Pancreas (tissue), 10 donors: ENCODE results near the gene MAMDC2. TPM values are rescaled to one million over a fixed set of nuclear protein-coding genes. Genes with fewer than 3 reads are reported as not detected.

Experiments
- ATAC-seq, 4 donors: fragments of 200-7000 bp; cut with Tn5 transposase; one replicate each; pipeline versions ENCODE4 v1.8.0 to v1.9.1; 2020; ENCODE audit warnings: mild to moderate bottlenecking in 4 of 4, moderate library complexity in 4 of 4
- DNase-seq, 6 donors: peaks; one replicate each; pipeline ENCODE4 v3.0.0-alpha.2; 2020
- FAIRE-seq: peaks from 2 replicates; lab custom pipeline; 2012; peaks lifted over from hg19 to GRCh38; lab: Jason Lieb, UNC
- H3K27ac ChIP-seq, 4 donors: fragments of 200-600 bp; sonication (generic); 1 replicate in 3 of 4; 2 replicates in 1 of 4; pipeline versions ENCODE4 v1.5.0 to v1.8.0; 2020
- H3K27me3 ChIP-seq, 4 donors: fragments of 200-600 bp; one replicate each; pipeline ENCODE4 v1.8.0; 2021
- H3K36me3 ChIP-seq, 3 donors: fragments of 200-600 bp; sonication (generic) in 1 of 3; one replicate each; pipeline versions ENCODE4 v1.5.0 to v1.8.0; 2020 to 2021
- H3K4me1 ChIP-seq, 3 donors: fragments of 200-600 bp; one replicate each; pipeline ENCODE4 v1.8.0; 2021
- H3K4me3 ChIP-seq, 4 donors: fragments of 200-600 bp; sonication (generic) in 2 of 4; one replicate each; pipeline versions ENCODE4 v1.5.0 to v1.8.0; 2020 to 2021
- H3K9me3 ChIP-seq, 4 donors: fragments of 200-600 bp; one replicate each; pipeline ENCODE4 v1.8.0; 2021
- WGBS, 2 donors: extraction: QIAGEN DNeasy Blood & Tissue Kit; methylation state at CpG; one replicate each; pipeline ENCODE4 v1.1.7; 2013; 5-methylcytosine and 5-hydroxymethylcytosine counted together
- intact Hi-C, 3 donors: fragments of 100-400 bp; cut with DNase I; formaldehyde crosslinking; loops; one replicate each; pipeline versions ENCODE4 v1.11.1 to v1.14.2; 2022
- polyA plus RNA-seq, 2 donors: library from polyadenylated mRNA; stranded (reverse); fragments of 200-250 nt; gene quantifications; one replicate each; pipeline ENCODE4 v1.2.3, GENCODE V29; 2013
- total RNA-seq, 6 donors: library from RNA; stranded (reverse); fragmentation: NEBNext Ultra II Directional in 4 of 6; extraction: Animal tissue kit (Norgen Biotek cat#: 25700) in 4 of 6; gene quantifications; one replicate each; pipeline versions ENCODE4 v1.2.1 to v1.2.4, GENCODE V29; 2021 to 2023
- TF ChIP-seq, protein P1 (sequence below), 4 donors: fragments of 200-600 bp; sonication (generic) in 3 of 4; IDR thresholded peaks; one replicate each; pipeline versions ENCODE4 v1.5.0 to v1.8.0; 2021; ENCODE audit warnings: antibody characterized with exemption in 4 of 4
- donor health status: healthy with polysubstance abuse.
- donor health status: DM: no; HTN: no; CAD: no; lungs with moderate emphysema.
- donor health status: DM: no; HTN: no; CAD: no.
- donor health status: control.
- donor health status: control.
- donor health status: Bipolar disorder and iron deficiency.
- donor health status: DM: yes; HTN: yes; CAD: no.
- donor health status: DM: no; HTN: no; CAD: no.
- donor health status: DM: no; HTN: no; CAD: no.
- donor health status: DM: yes; HTN: yes; CAD: no.

Gene MAMDC2
- total and polyA plus RNA-seq, 8 donors = 0.95 to 4.7 (median 1.3) TPM

GRCh38 chr9:70137577-70137976, 93.9 kb downstream of the MAMDC2 start:
- WGBS, 2 donors = 70 to 80% methylated on average over 3 of the region's 3 CpGs
- TF ChIP-seq, protein P1, sequence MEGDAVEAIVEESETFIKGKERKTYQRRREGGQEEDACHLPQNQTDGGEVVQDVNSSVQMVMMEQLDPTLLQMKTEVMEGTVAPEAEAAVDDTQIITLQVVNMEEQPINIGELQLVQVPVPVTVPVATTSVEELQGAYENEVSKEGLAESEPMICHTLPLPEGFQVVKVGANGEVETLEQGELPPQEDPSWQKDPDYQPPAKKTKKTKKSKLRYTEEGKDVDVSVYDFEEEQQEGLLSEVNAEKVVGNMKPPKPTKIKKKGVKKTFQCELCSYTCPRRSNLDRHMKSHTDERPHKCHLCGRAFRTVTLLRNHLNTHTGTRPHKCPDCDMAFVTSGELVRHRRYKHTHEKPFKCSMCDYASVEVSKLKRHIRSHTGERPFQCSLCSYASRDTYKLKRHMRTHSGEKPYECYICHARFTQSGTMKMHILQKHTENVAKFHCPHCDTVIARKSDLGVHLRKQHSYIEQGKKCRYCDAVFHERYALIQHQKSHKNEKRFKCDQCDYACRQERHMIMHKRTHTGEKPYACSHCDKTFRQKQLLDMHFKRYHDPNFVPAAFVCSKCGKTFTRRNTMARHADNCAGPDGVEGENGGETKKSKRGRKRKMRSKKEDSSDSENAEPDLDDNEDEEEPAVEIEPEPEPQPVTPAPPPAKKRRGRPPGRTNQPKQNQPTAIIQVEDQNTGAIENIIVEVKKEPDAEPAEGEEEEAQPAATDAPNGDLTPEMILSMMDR (IDR thresholded peaks at IDR 0.05) = no peak
- Histone ChIP-seq H3K36me3 (no peaks in the 10 kb centered on the region), H3K27me3 (no peaks in the 10 kb centered on the region), H3K9me3 (no peaks in the 10 kb centered on the region), H3K4me3 (no peak overlapping the region), H3K27ac (no peak overlapping the region), H3K4me1 (no peaks in the 10 kb centered on the region)
- DNase-seq (no peak), FAIRE-seq (no peak), ATAC-seq (no peak)
- intact Hi-C loops = no loop called here

DNA sequence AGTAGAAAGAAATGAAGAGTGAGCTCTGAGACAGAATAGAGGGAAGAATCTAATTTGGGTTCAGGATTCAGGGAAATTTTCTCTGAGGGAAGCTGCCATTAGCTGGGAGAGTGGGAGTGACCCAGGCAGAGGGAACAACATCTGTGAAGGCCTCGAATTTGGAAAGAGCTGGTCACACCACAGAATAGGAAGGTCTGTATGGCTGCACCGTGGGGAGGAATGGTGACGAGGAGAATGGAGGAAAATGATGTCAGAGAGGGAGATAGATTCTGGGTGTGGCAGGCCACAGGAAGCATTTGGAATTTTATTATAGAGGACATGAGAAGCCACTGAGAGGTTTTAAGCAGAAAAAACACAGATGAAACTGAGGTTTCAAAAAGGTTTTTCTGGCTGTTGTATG, 98.5 kb downstream of the MAMDC2 start:
- no peaks in the 10 kb centered on the region for H3K9me3 ChIP-seq
- intact Hi-C loops = no loop called here
- WGBS, 2 donors = 78 to 87% methylated on average over 3 of the region's 3 CpGs
- no peak for ATAC-seq
- H3K27ac ChIP-seq = no peak overlapping the region
- H3K27me3 ChIP-seq = no peaks in the 10 kb centered on the region
- FAIRE-seq = no peak
- H3K4me3 ChIP-seq = no peak overlapping the region
- no peaks in the 10 kb centered on the region for H3K4me1 ChIP-seq
- TF ChIP-seq, protein P1 (IDR thresholded peaks at IDR 0.05) = no peak
- no peaks in the 10 kb centered on the region for H3K36me3 ChIP-seq
- no peak for DNase-seq

GRCh38 chr9:70143394-70144130, 99.9 kb downstream of the MAMDC2 start:
- Histone ChIP-seq H3K27me3 (no peaks in the 10 kb centered on the region), H3K27ac (no peak overlapping the region), H3K9me3 (no peaks in the 10 kb centered on the region), H3K36me3 (no peaks in the 10 kb centered on the region), H3K4me1 (no peaks in the 10 kb centered on the region), H3K4me3 (no peak overlapping the region)
- 78 to 82% methylated on average over 3 of the region's 3 CpGs for WGBS, 2 donors
- intact Hi-C loops = no loop called here
- DNase-seq (no peak), ATAC-seq (no peak), FAIRE-seq (no peak)
- TF ChIP-seq, protein P1 (IDR thresholded peaks at IDR 0.05) = no peak

GRCh38 chr9:70144131-70144503, 100.5 kb downstream of the MAMDC2 start:
- DNase-seq (no peak), ATAC-seq (no peak), FAIRE-seq (peak; percentile 51)
- 87 to 96% methylated on average over 1 of the region's 1 CpG for WGBS, 2 donors
- intact Hi-C loops = no loop called here
- H3K4me3 ChIP-seq = no peak overlapping the region
- no peaks in the 10 kb centered on the region for H3K27me3 ChIP-seq
- no peaks in the 10 kb centered on the region for H3K9me3 ChIP-seq
- no peak overlapping the region for H3K27ac ChIP-seq
- H3K4me1 ChIP-seq = no peaks in the 10 kb centered on the region
- TF ChIP-seq, protein P1 (IDR thresholded peaks at IDR 0.05) = no peak
- no peaks in the 10 kb centered on the region for H3K36me3 ChIP-seq

DNA sequence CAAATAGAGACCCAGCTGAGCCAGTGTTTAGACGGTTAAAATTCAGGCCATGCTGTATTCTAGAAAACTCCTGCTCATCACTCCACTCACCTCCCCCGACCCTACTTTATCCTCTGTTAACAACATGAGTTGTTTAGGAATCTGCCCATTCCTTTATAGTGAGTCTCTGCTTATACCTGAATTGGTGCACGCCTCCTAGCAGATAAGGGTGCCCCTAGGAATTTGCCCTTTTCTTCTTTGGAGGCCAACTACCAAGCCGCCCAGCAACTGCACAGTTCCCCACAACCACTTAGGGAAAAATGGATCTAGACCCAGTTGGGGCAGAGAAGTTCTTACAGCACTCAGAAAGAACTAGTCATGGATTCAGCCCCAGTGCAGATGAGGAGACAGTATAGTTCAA, 102.3 kb downstream of the MAMDC2 start:
- Histone ChIP-seq H3K4me1 (no peaks in the 10 kb centered on the region), H3K9me3 (no peaks in the 10 kb centered on the region), H3K27me3 (no peaks in the 10 kb centered on the region), H3K27ac (no peak overlapping the region), H3K36me3 (no peaks in the 10 kb centered on the region), H3K4me3 (no peak overlapping the region)
- TF ChIP-seq, protein P1 (IDR thresholded peaks at IDR 0.05) = no peak
- DNase-seq = no peak
- 94 to 96% methylated on average over 4 of the region's 4 CpGs for WGBS, 2 donors
- no peak for ATAC-seq
- no peak for FAIRE-seq
- intact Hi-C loops = no loop called here
